H1 (cell line): ENCODE measurements around the gene CAMTA1. TPM values are rescaled to one million over a fixed set of nuclear protein-coding genes. Genes with fewer than 3 reads are reported as not detected.

Experiments
- CTCF ChIA-PET: fragments of 300-600 bp; sonication (Branson Sonifier 250); formaldehyde crosslinking; loops from one replicate; lab custom pipeline; 2021; ENCODE audit not compliant: partially characterized antibody; lab: Charles Lee
- POLR2A ChIA-PET: fragments of 300-600 bp; sonication (Branson Sonifier 250); formaldehyde crosslinking; loops from one replicate; lab custom pipeline; 2021; ENCODE audit warnings: inconsistent platforms; ENCODE audit not compliant: partially characterized antibody; lab: Charles Lee
- DNase-seq, 2 experiments: peaks; one replicate each; pipeline versions ENCODE4 v3.0.0 to v3.0.0-alpha.2; 2010 to 2022; ENCODE audit warnings: low spot score in 2 of 2, low read depth in 1 of 2, mixed read lengths in 1 of 2
- FAIRE-seq: peaks from 2 replicates; lab custom pipeline; 2011; peaks lifted over from hg19 to GRCh38; lab: Jason Lieb, UNC
- H2AFZ ChIP-seq: 2 replicates; pipeline ENCODE4 v1.8.1; 2012; ENCODE audit warnings: low read length, inconsistent platforms
- H2AK5ac ChIP-seq: 2 replicates; pipeline ENCODE4 v1.6.1; 2013; ENCODE audit warnings: low read depth, low read length
- H2BK120ac ChIP-seq: replicated peaks from 2 replicates; pipeline ENCODE3; 2013; ENCODE audit warnings: low read depth, low read length, inconsistent platforms
- H2BK12ac ChIP-seq: 2 replicates; pipeline ENCODE4 v1.6.1; 2013; ENCODE audit warnings: low read depth, low read length
- H2BK15ac ChIP-seq: 2 replicates; pipeline ENCODE4 v1.6.1; 2013; ENCODE audit warnings: low read length
- H2BK20ac ChIP-seq: 2 replicates; pipeline ENCODE4 v1.6.1; 2013; ENCODE audit warnings: low read length
- H2BK5ac ChIP-seq: 2 replicates; pipeline ENCODE4 v1.6.1; 2013; ENCODE audit warnings: low read depth, low read length
- H3K14ac ChIP-seq: 2 replicates; pipeline ENCODE4 v1.6.1; 2013; ENCODE audit warnings: inconsistent platforms; ENCODE audit not compliant: insufficient read length
- H3K18ac ChIP-seq: 2 replicates; pipeline ENCODE4 v1.6.1; 2013; ENCODE audit warnings: low read length; ENCODE audit errors: extremely low read depth
- H3K23ac ChIP-seq: 2 replicates; pipeline ENCODE4 v1.6.1; 2013; ENCODE audit warnings: inconsistent platforms; ENCODE audit not compliant: insufficient read length
- H3K23me2 ChIP-seq: 2 replicates; pipeline ENCODE4 v1.6.1; 2013; ENCODE audit warnings: low read depth, low read length
- H3K27ac ChIP-seq: 2 replicates; pipeline ENCODE4 v1.6.1; 2011; ENCODE audit warnings: low read depth, low read length, inconsistent platforms
- H3K27me3 ChIP-seq, 4 experiments: replicated peaks in 1 of 4; 1 replicate in 1 of 4; 2 replicates in 3 of 4; pipeline versions ENCODE4 v1.6.1 to v1.8.1; 2011 to 2013; ENCODE audit warnings: low read length in 3 of 4, mild to moderate bottlenecking in 3 of 4, inconsistent platforms in 2 of 4, mixed read lengths in 2 of 4, moderate library complexity in 1 of 4; ENCODE audit not compliant: control insufficient read depth in 3 of 4, insufficient read depth in 3 of 4; ENCODE audit errors: extremely low read depth in 1 of 4
- H3K36me3 ChIP-seq, 4 experiments: 2 replicates each; pipeline versions ENCODE4 v1.6.1 to v1.8.1; 2011 to 2013; ENCODE audit warnings: mild to moderate bottlenecking in 4 of 4, low read length in 3 of 4, moderate library complexity in 2 of 4, control low read depth in 1 of 4, inconsistent platforms in 1 of 4; ENCODE audit not compliant: insufficient read depth in 4 of 4, control insufficient read depth in 2 of 4
- H3K4ac ChIP-seq: replicated peaks from 2 replicates; pipeline ENCODE3; 2013; ENCODE audit warnings: low read length, low read depth, mixed read lengths, inconsistent platforms; ENCODE audit not compliant: insufficient read length
- H3K4me1 ChIP-seq, 4 experiments: replicated peaks in 1 of 4; 1 replicate in 1 of 4; 2 replicates in 3 of 4; pipeline versions ENCODE4 v1.6.1 to v1.8.1; 2011 to 2013; ENCODE audit warnings: low read length in 3 of 4, inconsistent platforms in 2 of 4, mixed read lengths in 1 of 4; ENCODE audit not compliant: insufficient read depth in 4 of 4, control insufficient read depth in 3 of 4
- H3K4me2 ChIP-seq, 2 experiments: 2 replicates each; pipeline versions ENCODE4 v1.6.1 to v1.8.1; 2011 to 2013; ENCODE audit warnings: low read depth in 2 of 2, low read length in 2 of 2, control low read depth in 1 of 2, inconsistent platforms in 1 of 2, mild to moderate bottlenecking in 1 of 2; ENCODE audit not compliant: insufficient read depth in 1 of 2
- H3K4me3 ChIP-seq, 4 experiments: fragments of 200-600, 300-600 bp in 1 of 4; sonication (generic), shearing (Covaris generic), sonication (Bioruptor Twin) in 1 of 4; 2 replicates each; pipeline versions ENCODE4 v1.5.1 to v1.8.1; 2011 to 2016; ENCODE audit warnings: low read length in 4 of 4, low read depth in 3 of 4, control low read depth in 2 of 4, inconsistent platforms in 2 of 4, mild to moderate bottlenecking in 2 of 4, mixed read lengths in 1 of 4, moderate library complexity in 1 of 4; ENCODE audit not compliant: insufficient read depth in 2 of 4; ENCODE audit errors: extremely low read depth in 1 of 4
- H3K56ac ChIP-seq: replicated peaks from 2 replicates; pipeline ENCODE3; 2013; ENCODE audit warnings: low read depth, mild to moderate bottlenecking, mixed read lengths, low read length, inconsistent platforms; ENCODE audit not compliant: insufficient read length
- H3K79me1 ChIP-seq: 2 replicates; pipeline ENCODE4 v1.6.1; 2013; ENCODE audit warnings: low read depth, low read length, control low read depth
- H3K79me2 ChIP-seq, 2 experiments: 2 replicates each; pipeline versions ENCODE4 v1.6.1 to v1.8.1; 2012 to 2013; ENCODE audit warnings: low read length in 2 of 2, mild to moderate bottlenecking in 2 of 2, inconsistent platforms in 1 of 2; ENCODE audit not compliant: insufficient read depth in 2 of 2, control insufficient read depth in 1 of 2
- H3K9ac ChIP-seq, 4 experiments: replicated peaks in 1 of 4; 1 replicate in 1 of 4; 2 replicates in 3 of 4; pipeline versions ENCODE4 v1.6.1 to v1.8.1; 2011 to 2013; ENCODE audit warnings: low read depth in 3 of 4, low read length in 3 of 4, control low read depth in 2 of 4, mild to moderate bottlenecking in 2 of 4, moderate library complexity in 2 of 4, inconsistent platforms in 1 of 4; ENCODE audit errors: extremely low read depth in 1 of 4
- H3K9me3 ChIP-seq, 2 experiments: 2 replicates each; pipeline versions ENCODE4 v1.6.1 to v1.8.1; 2012 to 2013; ENCODE audit warnings: mild to moderate bottlenecking in 2 of 2, moderate library complexity in 2 of 2, control low read depth in 1 of 2, inconsistent platforms in 1 of 2, low read depth in 1 of 2, low read length in 1 of 2, mixed read lengths in 1 of 2; ENCODE audit not compliant: insufficient read depth in 2 of 2
- H4K20me1 ChIP-seq, 2 experiments: replicated peaks in 1 of 2; 2 replicates each; pipeline versions ENCODE3 to v1.8.1; 2011 to 2013; ENCODE audit warnings: inconsistent platforms in 2 of 2, low read length in 2 of 2, mild to moderate bottlenecking in 1 of 2; ENCODE audit not compliant: insufficient read depth in 2 of 2, control insufficient read depth in 1 of 2
- H4K5ac ChIP-seq: 2 replicates; pipeline ENCODE4 v1.6.1; 2013; ENCODE audit warnings: low read length, low read depth, mixed read lengths, inconsistent platforms; ENCODE audit not compliant: insufficient read length
- H4K8ac ChIP-seq: 2 replicates; pipeline ENCODE4 v1.8.0; 2013; ENCODE audit warnings: mild to moderate bottlenecking, moderate library complexity, low read length, inconsistent platforms; ENCODE audit not compliant: insufficient read depth; ENCODE audit errors: extremely low read depth
- H4K91ac ChIP-seq: replicated peaks from 2 replicates; pipeline ENCODE3; 2013; ENCODE audit warnings: low read length, mixed read lengths, inconsistent platforms; ENCODE audit not compliant: insufficient read length
- ATF2 ChIP-seq: IDR thresholded peaks from 2 replicates; pipeline ENCODE4 v1.6.1; 2012; ENCODE audit warnings: low read length, inconsistent platforms
- JUND ChIP-seq: IDR thresholded peaks from 2 replicates; pipeline ENCODE4 v1.6.1; 2011; ENCODE audit warnings: mild to moderate bottlenecking, improper control_type of control experiment, low read length
- KDM1A ChIP-seq: fragments of 200-600, 300-600 bp; sonication (generic); IDR thresholded peaks from 2 replicates; pipeline ENCODE4 v1.7.1; 2016; ENCODE audit warnings: mild to moderate bottlenecking, low read length, borderline replicate concordance
- KDM4A ChIP-seq: IDR thresholded peaks from one replicate; pipeline ENCODE4 v1.7.1; 2012; ENCODE audit warnings: low read depth, mild to moderate bottlenecking, moderate library complexity, low read length, inconsistent platforms; ENCODE audit not compliant: severe bottlenecking
- MAFK ChIP-seq: IDR thresholded peaks from 2 replicates; pipeline ENCODE4 v1.6.1; 2012; ENCODE audit warnings: low read depth, mild to moderate bottlenecking, improper control_type of control experiment, low read length
- PHF8 ChIP-seq: fragments of 200-600 bp; sonication (generic); conservative IDR thresholded peaks from 2 replicates; pipeline ENCODE4 v1.7.1; 2012; ENCODE audit warnings: low read depth, mild to moderate bottlenecking, inconsistent platforms, low read length, moderate library complexity
- POLR2A ChIP-seq, 2 experiments: IDR thresholded peaks; 1 replicate in 1 of 2; 2 replicates in 1 of 2; pipeline ENCODE4 v1.6.1; 2011; ENCODE audit warnings: low read depth in 2 of 2, low read length in 2 of 2, mild to moderate bottlenecking in 2 of 2; ENCODE audit errors: control extremely low read depth in 1 of 2
- RFX5 ChIP-seq: IDR thresholded peaks from 2 replicates; pipeline ENCODE4 v1.6.1; 2011; ENCODE audit warnings: low read depth, low read length, improper control_type of control experiment, borderline replicate concordance
- TAF1 ChIP-seq: IDR thresholded peaks from 2 replicates; pipeline ENCODE4 v1.6.1; 2011; ENCODE audit warnings: mild to moderate bottlenecking, low read depth, low read length
- WGBS, 2 experiments: shearing (Covaris generic) in 1 of 2; methylation state at CpG; one replicate each; pipeline versions ENCODE4 v1.1.6 to v1.1.7; 2013 to 2015; ENCODE audit warnings: low lambda C conversion rate in 2 of 2, mixed read lengths in 2 of 2, inconsistent platforms in 1 of 2, low coverage in 1 of 2, missing lambda C conversion rate in 1 of 2; ENCODE audit not compliant: insufficient replicate concordance in 2 of 2, insufficient coverage in 1 of 2, insufficient read length in 1 of 2; ENCODE audit errors: extremely low coverage in 1 of 2, missing lambda C conversion rate in 1 of 2; 5-methylcytosine and 5-hydroxymethylcytosine counted together
- polyA plus RNA-seq, 7 experiments: library from polyadenylated mRNA; depleted of rRNA in 3 of 7; stranded (reverse) in 5 of 7; unstranded in 2 of 7; fragments of >200 nt in 5 of 7; fragments of 200-250 nt in 2 of 7; gene quantifications; 1 replicate in 5 of 7; 2 replicates in 1 of 7; 4 replicates in 1 of 7; pipeline versions ENCODE4 v1.2.1 to v1.2.3, GENCODE V29; 2011 to 2013; ENCODE audit warnings: missing spikeins in 2 of 7, mixed read lengths in 2 of 7
- total RNA-seq: library from RNA; stranded (reverse); fragmentation: NEBNext Ultra II Directional; extraction: Animal tissue kit (Norgen Biotek cat#: 25700); gene quantifications from 2 replicates; pipeline ENCODE4 v1.2.1, GENCODE V29; 2021

CAMTA1 gene
- total and polyA plus RNA-seq, 2 of the 8 experiments (the other 6 are each of a cell fraction or from before 2014, with no cell fraction given): 65.0 to 119 TPM

- Histone ChIP-seq H2BK12ac (peak overlapping the region; percentile 39; the same call in 1 of the 2 replicates), H3K79me2 (no peaks in the 10 kb centered on the region), H3K4me3 (no peak overlapping the region), H2BK20ac (no peak overlapping the region), H3K4ac (no peak overlapping the region), H3K18ac (no peak overlapping the region; the same call in 1 of the 2 replicates), H3K23ac (no peak overlapping the region), H3K23me2 (no peaks in the 10 kb centered on the region), H3K4me2 (no peak overlapping the region), H3K14ac (no peak overlapping the region), H2AFZ (peak overlapping the region; percentile 18; the same call in 1 of the 2 replicates), H2BK5ac (no peak overlapping the region), H3K56ac (no peak overlapping the region), H4K5ac (no peak overlapping the region), H3K79me1 (no peaks in the 10 kb centered on the region), H3K27me3 (no peaks in the 10 kb centered on the region), H3K27ac (no peak overlapping the region), H3K4me1 (peaks cover 0 to 4% (median 0%) of the 10 kb centered on the region in 4 experiments; a peak in 2 of 7 replicates), H3K36me3 (no peaks in the 10 kb centered on the region), H2BK120ac (no peak overlapping the region), H2AK5ac (no peak overlapping the region), H3K9me3 (0 out of 4 replicates have a peak, but pooled peaks cover 0 to 3% of the 10 kb centered on the region in 2 experiments), H3K9ac (no peak overlapping the region), H2BK15ac (peak overlapping the region; percentile 92; the same call in 1 of the 2 replicates), H4K20me1 (no peaks in the 10 kb centered on the region), H4K91ac (no peak overlapping the region), H4K8ac (peak overlapping the region; percentile 35; the same call in 1 of the 2 replicates)
- no peak for FAIRE-seq
- peak in 1 of 2 experiments; percentile 92 for DNase-seq
- CTCF ChIA-PET: interaction anchor here (0.6 to 8.4 kb wide), 42 partner anchors 9 to 998 kb away, joined by 3 to 60 read pairs (median 4); no protein-coding TSS in a partner anchor
- POLR2A ChIA-PET: interaction anchor here (0.6 to 0.8 kb wide), 3 partner anchors 34 to 422 kb away, joined by 3 to 4 read pairs (median 3); no protein-coding TSS in a partner anchor
- WGBS, 2 experiments: 48% methylated on average over 28 of the region's 30 CpGs; no CpG with 5 or more reads in 1 of the 2 experiments
- TF ChIP-seq KDM1A: no peak
- TF ChIP-seq KDM4A: no peak
- no peak for TF ChIP-seq POLR2A (IDR thresholded peaks at IDR 0.05; ENCODE audit: control extremely low read depth in 1 of 2, low read depth in 2 of 2, low read length in 2 of 2)
- no peak for TF ChIP-seq ATF2
- TF ChIP-seq TAF1: no peak
- no peak for TF ChIP-seq MAFK
- TF ChIP-seq RFX5: no peak
- no peak for TF ChIP-seq JUND
- TF ChIP-seq PHF8: no peak
Observed at GRCh38 chr1:7646981-7647901, 862.0 kb downstream of the CAMTA1 start.
